Activated T-cell treated with anti-CD3 and anti-CD28 coated beads, Interleukin-2, amount 50 U/mL, for 1 hour (primary cell): ENCODE measurements around the gene AGAP1.

Source experiments
- DNase-seq: peaks from one replicate; pipeline ENCODE4 v3.0.0-alpha.2; 2020

AGAP1 gene

DNA sequence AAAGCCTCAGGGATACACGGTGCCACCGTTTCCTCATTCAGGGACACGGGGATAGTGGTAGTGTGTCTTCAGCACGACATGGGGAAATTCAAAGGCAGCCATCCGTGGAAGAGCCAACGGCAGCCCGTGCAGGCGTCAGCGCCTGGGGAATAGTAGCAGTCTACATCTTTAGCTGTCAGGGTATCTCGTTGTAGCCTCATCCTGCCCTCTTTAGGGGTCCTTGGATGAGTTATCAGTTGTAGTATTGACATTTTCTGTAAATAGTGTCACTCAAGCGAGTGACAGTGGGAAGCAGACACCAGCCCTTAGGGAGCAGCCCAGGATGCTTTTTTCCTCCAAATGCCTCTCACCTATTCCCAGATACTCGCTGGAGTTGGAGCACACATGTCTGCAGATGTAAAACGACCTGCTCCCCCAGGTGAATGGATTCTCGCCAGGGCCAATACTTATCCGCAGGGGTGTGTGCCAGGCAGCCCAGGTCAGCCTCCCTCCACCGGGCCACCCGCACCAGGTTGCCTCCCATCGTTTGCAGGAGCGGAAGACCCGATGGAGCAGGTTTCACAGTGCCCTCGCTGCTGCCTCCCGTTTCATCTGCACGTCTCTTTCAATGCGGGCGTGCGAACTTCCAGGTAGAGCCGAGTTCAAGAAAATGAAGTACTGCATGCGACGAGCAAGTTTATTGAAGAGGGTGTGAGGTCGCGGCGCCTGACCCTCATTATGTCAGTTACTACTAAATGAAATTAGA lies 41.0 kb downstream of the AGAP1 start:
- no peak for DNase-seq

DNA sequence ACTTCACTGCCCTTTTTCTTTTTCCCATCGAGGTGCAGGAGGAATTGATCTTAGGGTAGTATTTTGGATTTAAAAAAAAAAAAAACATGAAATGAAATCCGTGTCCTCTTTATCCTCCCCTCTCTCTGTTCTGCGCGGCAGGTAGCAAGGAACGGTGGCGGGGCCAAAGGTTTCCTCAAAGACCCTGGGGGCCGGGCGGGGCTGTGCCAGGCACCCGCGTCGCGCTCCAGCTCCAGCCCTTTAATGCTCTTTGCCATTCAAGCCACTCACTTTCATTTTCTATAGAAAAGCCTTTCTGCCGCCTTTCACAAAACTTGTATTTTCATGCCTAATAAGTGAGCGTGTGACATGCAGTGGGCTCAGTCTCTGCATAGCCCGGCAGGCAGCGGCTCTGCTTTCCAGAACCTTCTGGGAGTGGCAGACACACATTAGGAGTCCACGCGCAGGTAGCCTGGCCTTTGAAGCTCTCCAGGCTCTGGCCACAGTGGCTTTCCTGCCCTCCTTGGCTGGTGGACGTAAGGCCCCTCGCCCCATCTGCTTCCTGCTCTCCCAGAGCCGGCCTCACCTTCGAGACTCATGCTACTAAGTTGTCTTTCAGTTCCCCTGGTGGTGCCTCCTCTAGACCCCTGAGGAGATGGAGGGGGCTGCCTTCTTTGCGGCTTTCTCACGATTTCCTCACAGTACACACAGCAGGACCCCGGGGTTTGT lies 41.7 kb downstream of the AGAP1 start:
- DNase-seq = no peak

DNA sequence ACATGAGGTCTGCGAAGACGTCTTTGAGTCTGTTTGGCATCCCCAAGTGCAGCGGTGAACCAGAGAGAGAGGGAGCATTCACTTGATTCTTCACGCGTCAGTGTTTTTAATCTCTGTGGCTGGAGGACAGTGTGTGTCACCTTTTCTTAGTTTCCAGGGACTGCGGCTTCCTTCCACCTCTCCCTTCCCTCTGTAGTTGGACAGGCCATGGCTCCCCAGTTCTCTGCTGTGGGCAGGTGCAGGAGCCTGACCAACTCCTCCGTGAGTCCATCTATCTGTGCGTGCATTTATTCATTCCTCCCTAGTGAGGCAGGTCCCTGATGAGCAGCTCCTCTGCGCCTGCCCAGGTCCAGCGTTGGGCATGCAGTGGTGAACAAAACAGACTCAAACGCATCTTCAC lies 42.9 kb downstream of the AGAP1 start:
- no peak for DNase-seq

DNA sequence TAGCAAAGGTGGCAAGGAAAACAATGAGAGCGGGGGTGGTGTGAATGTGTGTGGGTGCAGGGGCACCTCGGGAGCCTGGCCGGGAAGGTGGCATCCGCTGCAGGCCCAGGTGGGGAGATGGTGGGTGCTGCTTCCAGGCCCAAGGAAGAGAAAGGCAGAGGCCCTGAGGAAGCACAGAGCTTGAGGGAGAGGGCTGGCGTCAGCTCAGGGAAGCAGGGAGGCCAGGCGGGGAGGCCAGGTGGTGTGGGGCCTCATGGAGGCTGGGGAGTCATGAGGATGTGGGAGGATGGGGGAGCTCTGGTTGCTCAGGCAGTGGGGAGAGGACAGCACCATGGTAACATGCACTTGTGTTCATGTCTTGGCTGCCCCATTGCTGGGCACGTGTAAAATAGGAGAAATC lies 43.3 kb downstream of the AGAP1 start:
- DNase-seq = no peak

DNA sequence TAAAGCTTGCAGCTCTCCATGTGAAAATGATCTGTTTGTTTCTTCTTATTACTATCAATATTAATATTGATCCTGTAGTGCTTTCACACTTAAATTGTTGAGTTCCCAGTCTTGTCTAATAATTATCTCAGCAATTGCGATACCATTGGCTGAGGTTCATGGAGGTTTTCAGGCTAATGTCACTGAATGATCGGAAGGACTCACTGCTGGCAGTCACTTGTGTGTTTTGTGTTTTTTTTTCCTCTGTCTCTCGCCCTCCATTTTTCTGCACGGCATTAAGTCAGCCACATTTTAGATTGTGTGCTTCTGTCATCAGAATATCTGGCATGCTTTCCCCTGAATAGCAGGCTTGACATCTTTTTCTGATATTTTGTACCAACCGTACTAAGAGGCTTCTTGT lies 43.7 kb downstream of the AGAP1 start:
- no peak for DNase-seq

DNA sequence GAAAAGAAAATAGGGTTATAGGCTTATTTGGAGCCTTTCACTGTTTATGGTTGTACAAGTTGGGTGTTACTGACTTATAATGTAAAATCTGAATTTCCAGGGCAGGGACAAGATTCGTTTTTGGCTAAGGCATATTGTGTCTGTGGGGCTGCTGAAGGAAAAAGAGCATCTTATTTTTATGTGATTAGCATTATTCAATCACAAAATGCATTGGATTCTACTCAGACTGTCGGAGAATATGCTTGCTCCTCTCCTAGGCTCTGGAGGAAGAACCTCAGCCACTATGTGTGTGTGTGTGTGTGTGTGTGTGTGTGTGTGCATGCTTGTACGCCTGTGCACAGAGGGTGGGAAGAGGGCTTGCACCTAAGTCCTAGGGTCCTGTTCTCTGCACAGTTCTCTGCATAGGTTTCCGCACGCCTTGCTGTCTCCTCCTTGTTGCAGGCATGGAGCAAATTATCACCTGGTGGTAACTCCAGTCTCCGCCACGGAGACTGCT lies 44.3 kb downstream of the AGAP1 start:
- DNase-seq = no peak

DNA sequence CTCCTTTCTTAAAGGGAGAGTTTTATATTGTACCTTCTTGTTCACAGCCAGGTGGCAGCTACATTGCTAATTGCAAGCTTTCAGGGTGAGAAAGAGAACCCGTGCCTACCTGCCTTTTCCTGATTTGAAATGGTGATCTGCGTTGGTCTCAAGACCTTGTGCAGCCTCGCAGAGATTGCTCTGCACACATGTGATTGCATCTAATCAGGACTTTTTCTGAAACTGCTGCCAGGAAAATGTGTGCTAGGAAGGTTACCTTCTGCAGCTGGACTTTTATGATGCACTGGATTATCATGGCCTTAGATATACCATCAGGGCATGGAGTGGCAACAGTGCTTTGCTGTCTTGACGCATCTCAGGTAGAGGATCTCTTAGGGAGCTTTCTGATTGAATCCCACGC lies 45.1 kb downstream of the AGAP1 start:
- DNase-seq = no peak

DNA sequence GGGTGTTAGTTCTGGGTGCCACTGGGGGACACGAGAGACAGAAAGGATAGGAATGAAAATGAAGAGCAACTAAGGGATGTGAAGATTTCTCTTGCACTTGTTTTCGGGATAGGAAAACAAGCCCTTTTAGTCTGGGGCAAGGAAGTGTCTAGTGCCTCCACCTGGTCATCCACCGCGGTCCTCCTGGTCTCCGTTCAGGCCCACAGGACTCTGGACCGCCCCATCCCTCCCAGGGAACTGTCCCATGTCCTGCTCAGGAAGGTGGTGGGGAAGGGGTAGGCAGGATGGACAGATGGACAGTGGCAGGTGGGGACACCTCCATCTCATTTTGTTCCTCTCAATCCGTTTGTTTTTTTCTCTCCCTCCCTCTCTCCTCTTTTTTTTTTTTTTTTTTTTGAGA lies 45.9 kb downstream of the AGAP1 start:
- DNase-seq = no peak

DNA sequence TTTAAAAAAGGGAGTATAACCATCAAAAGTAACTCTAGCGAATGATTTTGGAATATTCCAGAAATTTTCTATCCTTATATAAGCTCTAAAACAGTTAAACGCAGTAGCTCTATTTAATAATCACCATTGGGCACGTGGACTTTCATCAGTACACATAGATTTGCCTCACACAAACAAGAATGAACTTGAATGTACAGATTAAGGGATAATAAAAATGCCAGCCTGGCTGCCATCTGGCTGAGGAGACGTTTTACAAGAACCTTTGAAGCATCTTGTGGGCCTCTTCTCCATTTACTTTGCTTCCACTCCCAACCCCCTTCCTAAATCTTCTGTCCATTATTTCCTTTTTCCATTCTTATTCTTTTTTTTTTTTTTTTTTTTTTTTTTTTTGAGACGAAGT lies 47.2 kb downstream of the AGAP1 start:
- no peak for DNase-seq

DNA sequence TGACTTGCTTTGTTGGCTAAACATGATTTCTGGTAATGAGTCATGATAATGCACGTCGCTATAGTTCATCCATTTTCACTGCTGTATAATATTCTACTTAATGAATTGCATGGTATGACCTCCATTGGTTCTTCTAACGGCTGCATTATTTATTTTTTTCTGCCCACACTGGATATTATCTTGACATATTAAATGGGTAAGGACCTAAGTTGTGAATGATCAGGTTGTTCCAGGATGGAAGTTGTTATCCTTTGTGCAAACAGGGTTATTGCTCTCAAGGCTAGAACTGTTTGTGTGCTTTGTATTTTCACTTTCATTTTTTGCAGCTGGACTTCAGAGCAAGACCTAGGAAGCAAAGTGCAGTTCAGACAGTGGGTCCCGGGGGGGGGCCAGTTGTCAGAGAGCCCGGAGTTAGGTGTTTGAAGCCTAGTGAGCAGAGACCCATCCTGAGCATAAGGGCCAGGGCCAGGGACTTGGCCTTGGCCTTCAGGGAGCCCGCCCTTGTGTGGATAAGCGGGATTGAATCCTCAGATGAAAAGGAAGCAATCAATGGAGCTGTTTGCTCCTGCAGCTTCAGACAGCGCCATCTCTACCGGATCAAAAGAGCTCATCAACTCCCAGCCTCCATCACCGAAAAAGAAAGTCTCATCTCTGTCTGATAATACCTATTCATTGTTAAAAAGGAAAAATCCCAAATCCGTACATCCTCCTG lies 48.2 kb downstream of the AGAP1 start:
- no peak for DNase-seq

DNA sequence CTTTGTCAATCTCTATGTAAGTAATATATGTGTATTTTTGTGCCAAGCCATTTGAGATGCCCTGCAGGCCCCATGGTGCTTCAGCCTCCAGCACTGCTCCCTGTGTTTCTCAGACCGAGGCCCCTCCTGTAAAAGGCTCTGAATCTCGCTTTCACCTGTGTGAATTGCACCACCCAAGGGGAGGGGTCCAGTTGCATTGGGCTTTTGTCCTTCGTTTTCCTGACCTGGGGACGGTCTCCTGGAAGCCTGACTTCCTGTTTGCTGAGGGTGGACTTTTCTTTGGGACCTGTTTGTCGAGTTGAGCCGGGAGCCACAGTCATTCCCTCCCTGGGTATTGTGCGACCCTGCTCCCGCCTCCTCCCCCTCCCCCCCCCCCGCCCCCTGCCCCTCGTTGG lies 48.9 kb downstream of the AGAP1 start:
- DNase-seq = no peak

DNA sequence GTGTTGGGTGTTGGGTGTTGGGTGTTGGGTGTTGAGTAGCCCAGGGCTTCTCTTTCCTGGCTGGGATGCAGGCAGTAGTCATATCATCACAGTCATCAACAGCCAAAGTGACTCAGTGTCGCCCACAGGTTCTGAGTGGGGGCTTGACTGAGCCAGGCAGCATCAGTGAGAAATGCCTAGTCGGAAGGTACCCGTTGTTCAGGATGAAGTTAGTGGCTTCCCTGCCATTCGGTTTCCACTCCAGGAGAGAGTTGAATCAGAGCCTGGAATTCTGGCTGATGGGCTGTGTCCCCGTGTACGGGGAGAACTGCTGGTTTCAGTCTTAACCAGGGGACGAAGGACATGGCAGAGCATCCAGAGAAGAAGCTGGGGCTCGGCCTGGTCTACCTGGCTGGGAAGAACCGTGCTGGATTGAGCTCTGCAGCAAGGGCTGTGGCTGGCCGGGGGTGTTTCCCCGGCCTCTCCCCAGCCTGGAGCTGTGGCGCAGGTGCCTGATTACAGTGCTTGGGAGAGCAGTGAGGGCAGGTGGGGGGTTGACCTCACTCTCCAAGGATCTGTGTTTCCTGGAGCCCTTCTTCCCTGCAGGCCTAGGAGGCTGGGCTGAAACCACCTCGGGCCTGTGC lies 49.4 kb downstream of the AGAP1 start:
- no peak for DNase-seq

DNA sequence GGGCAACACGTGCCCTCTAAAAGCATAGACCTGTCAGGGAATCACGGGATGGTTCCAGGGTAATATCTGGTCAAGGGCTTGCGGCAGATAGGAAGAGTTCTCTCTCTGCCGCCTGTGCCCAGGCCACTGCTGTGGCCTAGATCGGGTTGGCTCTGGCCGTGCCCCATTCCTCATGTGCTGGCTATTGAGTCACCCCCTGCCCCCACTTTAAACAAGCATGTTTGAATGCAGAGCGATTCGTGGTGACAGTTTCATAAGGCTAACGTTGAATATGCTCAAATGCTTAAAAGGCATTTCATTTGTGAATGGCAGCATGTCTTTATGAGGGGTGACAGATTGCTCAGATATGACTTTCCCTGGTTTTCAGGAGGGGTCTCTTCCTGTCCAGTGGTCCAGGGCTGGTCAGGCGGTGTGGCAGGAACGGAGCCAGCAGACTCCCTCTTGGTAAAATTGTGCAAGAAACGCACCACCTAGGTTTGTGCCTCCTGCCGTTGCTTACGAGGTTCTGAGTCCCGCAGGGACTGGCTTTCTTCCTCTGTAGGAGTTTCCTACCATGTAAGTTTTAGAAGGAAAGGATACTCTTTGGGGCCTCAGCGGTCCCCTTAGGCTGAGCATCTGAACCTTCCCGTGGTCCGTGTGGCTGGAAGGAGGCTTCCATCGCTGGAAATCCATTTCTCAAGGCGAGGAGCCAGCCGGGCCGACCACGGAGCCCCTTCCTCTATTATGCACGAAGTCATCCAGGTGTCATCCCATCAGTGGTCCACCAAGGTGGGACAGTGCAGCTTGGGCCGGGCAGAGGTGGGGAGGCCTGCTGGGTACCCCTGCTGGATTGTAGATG lies 50.2 kb downstream of the AGAP1 start:
- DNase-seq = no peak

DNA sequence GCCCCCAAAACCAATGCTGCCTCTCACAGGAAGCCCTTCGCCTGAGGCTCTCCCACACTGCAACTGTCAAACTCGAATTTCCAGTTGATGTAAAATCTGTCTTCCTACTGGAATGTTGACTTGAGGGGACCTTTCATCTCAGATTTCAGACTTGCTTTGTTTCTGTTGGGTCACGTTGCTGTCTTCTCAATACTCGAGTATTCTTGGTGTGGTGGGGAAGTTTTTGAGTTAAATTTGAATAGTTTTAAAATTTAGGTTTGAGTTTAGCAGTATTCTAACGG lies 50.8 kb downstream of the AGAP1 start:
- DNase-seq = no peak

DNA sequence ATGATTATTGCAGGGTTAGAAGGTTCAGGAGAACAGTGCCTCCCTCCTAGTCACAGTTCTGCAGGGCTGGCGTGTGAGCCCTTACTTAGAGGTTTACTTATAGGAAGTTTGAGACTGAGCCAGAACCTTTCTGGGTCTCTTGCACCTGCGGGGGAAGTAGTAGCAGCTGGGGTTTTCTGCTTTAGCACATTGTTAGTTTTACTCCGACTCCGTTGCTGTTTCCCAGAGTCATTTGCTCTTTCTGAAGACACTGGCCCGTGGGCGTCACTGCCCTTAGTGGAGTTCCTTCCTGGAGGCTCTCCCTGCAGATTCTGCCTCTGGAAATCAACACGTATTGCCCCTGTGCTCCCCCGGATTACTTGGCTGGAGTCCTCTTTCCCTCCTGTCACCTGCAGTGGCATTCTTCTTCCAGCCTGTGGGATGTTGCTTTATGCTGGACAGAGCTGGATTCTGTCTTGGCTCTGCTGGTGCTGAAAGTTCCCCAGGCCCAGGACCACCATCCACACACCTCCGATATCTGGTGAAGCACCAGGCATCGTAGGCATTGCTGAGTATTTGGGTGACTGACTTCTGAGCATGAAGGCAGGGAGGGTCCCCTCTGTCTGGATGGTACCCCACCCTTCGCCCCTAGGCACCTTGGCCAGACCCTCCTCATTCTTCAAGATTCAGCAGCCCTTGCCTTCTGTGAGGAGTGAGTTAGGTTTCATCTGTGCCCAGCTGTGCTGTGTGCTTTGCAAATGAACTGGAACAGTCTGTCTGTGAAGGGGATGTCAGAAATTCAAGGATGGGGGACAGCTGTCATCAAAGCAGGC lies 51.7 kb downstream of the AGAP1 start:
- no peak for DNase-seq

DNA sequence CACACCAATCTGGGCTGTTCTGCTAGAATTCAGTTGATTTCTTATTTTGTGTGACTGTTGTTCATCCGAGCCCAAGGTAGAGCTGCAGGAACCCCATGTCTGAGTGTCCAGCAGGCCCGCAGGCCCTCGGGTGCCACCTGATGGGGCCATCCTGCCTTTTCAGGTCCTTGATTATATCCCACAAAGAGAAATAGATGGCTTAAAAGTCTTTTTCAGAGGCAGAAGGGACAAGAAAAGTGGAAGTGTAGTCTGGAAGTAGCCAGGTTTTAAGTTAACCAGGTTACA lies 52.2 kb downstream of the AGAP1 start:
- no peak for DNase-seq

DNA sequence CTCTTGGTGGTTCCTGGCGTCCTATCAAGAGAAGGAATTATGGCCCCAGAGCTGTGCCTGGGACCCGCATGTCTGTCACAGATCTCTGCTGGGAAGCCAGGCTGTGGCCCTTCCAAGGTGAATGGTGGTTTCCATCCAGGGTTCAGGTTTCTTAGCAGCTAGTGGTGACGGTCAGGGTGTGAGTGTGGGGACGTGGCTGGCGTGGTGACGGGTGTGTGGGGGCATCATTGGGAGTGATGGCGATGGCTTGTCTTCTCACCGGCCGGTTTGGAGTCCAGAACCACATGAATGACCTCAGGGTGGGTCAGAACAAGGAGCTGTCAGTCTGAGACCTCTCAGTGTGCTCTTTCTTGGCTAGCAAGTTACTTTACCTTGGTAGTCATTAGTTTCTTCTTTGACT lies 52.6 kb downstream of the AGAP1 start:
- DNase-seq = no peak

DNA sequence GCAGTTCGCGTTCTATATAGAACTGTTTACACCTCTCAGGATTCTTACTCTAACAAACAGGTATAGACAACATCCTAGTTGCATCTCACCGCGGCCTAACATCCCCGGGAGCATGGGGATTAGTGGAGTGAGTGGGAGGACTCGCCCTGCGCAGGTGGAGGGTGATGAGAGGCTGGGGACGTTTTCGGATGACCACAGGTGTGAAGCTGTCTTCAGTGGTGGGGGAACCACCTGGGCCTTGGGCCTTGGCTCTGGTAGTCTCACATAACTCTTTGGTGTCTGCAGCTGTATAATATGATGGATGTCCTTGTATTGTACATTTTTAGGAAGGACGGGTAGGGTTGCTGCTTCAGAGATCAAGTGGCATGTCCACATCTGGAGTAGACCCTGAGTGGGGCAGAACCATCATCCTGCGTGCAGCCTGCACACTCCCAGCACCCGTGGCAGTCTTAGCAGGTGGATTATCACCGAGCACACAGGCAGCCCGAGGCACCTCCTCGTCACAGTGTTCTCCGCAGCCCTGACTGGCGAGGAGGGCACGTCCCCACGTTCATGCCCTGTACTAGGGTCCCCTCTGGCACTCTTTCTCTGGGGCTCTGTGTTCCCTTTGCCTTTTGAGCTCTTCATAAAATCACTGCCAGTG lies 56.0 kb downstream of the AGAP1 start:
- DNase-seq = no peak

DNA sequence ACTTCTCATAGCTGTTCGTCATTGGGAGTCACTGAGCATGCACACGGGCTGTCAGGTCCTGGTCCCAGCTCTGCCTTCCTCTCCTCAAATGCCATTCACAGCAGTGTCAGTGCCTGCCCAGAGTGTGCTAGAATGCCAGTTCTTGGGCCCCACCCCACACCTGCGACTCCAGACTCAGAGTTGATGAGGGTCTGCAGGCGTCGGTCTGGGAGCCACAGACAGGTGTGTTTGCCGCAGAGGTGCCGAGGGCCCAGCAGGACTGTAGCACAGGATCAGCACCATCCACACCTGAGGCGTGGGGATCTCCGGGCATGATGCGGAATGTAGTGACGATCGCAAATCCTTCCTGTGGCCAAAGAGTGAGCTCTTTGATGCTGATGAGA lies 56.5 kb downstream of the AGAP1 start:
- no peak for DNase-seq

DNA sequence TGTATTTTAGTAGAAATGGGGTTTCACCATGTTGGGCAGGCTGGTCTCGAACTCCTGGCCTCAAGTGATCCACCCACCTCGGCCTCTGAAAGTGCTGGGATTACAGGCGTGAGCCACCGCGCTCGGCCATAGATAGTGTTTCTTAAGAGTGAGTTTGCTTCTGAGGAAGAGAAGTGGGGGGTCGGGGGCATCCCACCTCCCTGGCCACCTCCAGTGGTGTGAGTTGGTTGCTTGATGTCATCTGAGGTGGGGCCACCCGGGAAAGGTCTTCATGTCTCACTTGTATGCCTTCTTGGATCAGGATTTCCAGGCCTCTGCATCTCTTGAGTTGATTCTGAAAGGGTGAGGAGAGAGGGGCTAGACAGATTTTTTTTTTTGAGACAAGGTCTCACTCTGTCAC lies 57.1 kb downstream of the AGAP1 start:
- no peak for DNase-seq

DNA sequence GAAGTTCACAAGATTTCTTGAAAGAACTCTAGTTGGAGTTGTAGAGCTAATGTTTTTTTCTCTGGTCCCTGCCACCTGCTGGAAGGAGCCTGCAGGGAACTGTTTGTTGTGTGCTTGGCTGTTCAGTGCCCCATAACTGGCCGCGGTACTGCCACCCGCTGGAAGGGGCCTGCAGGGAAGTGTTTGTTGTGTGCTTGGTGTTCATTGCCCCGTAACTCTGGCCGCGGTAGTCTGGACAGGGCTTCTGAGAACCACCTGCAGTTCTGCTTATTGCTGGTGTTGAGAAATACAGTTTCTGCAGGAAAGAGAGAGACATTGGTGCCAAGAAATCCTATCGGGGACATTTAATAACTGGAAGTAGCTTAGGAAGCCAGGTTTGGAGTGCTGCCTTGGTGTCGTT lies 58.1 kb downstream of the AGAP1 start:
- DNase-seq = no peak

DNA sequence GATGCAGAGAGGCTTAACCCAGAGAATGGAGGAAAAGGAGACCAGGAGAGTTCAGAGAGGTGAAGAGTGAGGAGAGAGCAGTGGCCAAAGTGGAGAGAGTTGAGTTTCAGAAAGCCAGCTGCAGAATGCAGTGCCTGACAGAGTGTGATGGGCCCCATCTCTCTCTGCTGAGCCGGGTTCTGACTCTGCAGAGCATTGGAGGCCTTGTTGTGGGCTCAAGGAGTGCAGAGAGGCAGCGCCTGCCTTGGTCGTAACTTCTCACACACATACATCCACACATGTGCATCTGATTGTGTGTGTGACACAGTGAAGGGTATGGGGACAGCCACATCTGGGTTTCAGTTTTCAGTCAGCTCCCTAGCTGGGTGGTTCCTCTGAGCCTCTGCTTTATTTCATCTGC lies 58.8 kb downstream of the AGAP1 start:
- DNase-seq = no peak
